ENCODE data around the gene PLIN5.
A peak's percentile ranks its signal among the peaks of the same experiment; 100 is the strongest.

PLIN5 gene

DNA sequence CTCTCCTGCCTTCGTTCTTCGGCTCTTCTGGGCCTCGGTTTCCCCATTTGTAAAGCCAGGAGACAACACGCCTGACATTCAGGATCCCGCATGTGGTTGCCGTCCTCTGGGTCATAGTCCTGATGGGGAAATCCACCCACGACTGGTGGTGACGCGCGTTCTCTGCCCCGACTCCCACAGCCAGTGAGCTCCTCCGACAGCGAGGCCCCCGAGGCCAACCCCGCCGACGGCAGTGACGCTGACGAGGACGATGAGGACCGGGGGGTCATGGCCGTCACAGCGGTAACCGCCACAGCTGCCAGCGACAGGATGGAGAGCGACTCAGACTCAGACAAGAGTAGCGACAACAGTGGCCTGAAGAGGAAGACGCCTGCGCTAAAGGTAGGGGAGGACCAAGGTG, 46.5 kb downstream of the PLIN5 start:
- Histone ChIP-seq H3K27ac (no peak overlapping the region), H3K9ac (no peak overlapping the region), H3K36me3 (peaks cover 70 to 94% (median 80%) of the 10 kb centered on the region in 11 experiments), H4K20me1 (peaks cover 0 to 11% (median 0%) of the 10 kb centered on the region in 11 experiments; a peak in 5 of 22 replicates), H3K4me3 (no peak overlapping the region), H3K27me3 (no peaks in the 10 kb centered on the region), H3K9me3 (replicated peaks in 1 of 11) (no peaks in the 10 kb centered on the region; a peak in 2 of 22 replicates), H3K4me2 (no peak overlapping the region), H3K4me1 (no peaks in the 10 kb centered on the region)
- TF ChIP-seq Cebpa-rat (IDR thresholded peaks at IDR 0.05), result no peak

DNA sequence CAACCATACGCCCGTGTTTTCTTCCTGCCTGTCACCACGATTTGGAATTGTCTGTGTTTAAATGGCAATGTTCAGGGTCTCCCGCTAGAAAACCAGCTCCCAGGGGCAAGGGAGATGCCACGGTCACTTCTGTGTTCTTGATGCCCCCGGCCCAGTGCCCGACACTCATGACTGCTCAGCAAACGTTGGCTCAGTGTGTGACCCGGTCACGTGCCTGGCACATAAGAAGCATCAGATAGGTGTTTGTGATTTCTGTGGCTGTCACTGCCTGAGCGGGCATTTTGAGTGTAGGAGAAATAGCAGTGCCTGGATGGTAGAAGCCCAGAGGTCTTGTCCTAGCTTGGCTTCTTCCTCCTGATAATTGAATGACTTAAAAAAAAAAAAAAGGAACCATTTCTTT, 47.5 kb downstream of the PLIN5 start:
- Histone ChIP-seq H3K4me1 (no peaks in the 10 kb centered on the region), H3K4me3 (no peak overlapping the region), H3K4me2 (no peak overlapping the region), H3K27me3 (no peaks in the 10 kb centered on the region), H3K9ac (no peak overlapping the region), H3K27ac (no peak overlapping the region), H4K20me1 (peaks cover 0 to 11% (median 0%) of the 10 kb centered on the region in 11 experiments; a peak in 5 of 22 replicates), H3K36me3 (peaks cover 70 to 94% (median 80%) of the 10 kb centered on the region in 11 experiments), H3K9me3 (replicated peaks in 1 of 11) (no peaks in the 10 kb centered on the region; a peak in 2 of 22 replicates)
- no peak for TF ChIP-seq Cebpa-rat (IDR thresholded peaks at IDR 0.05)

DNA sequence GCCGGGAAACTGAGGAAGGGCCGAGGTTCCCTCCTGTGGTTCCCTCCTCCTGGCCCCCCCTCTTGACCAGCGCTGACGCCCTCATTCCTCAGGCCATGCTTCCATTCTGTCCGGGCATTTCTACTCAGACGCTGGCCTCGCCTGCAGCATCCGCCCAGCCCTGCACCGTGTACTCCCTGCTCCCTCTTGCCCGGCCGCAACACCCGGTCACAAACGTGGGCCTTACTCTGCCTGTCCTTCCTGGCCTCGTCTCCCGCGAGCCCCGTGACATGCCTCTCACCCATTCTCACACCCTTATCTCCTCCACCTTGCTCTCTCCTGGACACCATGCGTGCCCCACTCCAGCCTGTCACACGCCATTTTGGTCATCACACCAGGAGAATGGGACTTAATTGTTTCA, 51.6 kb downstream of the PLIN5 start:
- Histone ChIP-seq H3K27me3 (no peaks in the 10 kb centered on the region), H3K9me3 (replicated peaks in 1 of 11) (no peaks in the 10 kb centered on the region), H3K4me1 (no peaks in the 10 kb centered on the region), H4K20me1 (peaks cover 0 to 19% (median 0%) of the 10 kb centered on the region in 11 experiments; a peak in 7 of 22 replicates), H3K36me3 (peaks cover 66 to 93% (median 76%) of the 10 kb centered on the region in 11 experiments), H3K4me3 (no peak overlapping the region), H3K9ac (no peak overlapping the region), H3K27ac (no peak overlapping the region), H3K4me2 (no peak overlapping the region)
- no peak for TF ChIP-seq Cebpa-rat (IDR thresholded peaks at IDR 0.05)

DNA sequence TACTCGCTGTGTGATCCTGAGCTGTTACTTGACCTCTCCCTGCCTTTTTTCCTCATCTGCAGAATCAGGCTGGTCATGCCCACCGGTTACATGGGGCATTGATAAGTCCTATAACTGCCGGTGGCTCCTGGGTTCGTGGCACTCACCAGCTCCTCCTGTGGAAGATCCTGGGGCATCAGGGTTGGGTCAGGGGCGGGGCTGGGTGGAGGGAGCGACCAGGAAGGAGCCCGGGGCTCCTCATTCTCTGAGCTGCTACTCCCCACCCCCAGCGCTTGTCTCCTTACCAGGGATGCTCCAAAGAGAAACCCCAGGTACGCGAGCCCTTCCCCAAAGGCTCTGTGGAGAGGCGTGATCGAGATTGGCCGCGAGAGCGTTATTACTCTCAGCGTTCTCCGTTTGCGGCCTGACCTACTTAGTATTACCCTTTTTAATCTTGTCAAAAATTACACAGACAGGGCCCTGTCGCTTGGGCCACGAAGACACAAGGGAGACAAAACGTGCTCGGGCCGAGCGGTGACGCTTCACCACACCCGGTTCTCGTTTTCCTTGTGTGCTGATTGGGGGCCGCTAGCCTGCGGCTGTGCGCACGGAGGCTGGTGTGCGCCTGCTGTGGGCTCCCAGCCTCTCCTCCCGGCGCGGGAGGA, 52.2 kb downstream of the PLIN5 start:
- Histone ChIP-seq H3K4me1 (no peaks in the 10 kb centered on the region), H3K9ac (no peak overlapping the region), H3K27me3 (no peaks in the 10 kb centered on the region), H4K20me1 (peaks cover 0 to 19% (median 0%) of the 10 kb centered on the region in 11 experiments; a peak in 7 of 22 replicates), H3K4me2 (no peak overlapping the region), H3K9me3 (replicated peaks in 1 of 11) (no peaks in the 10 kb centered on the region), H3K36me3 (peaks cover 66 to 93% (median 78%) of the 10 kb centered on the region in 11 experiments), H3K27ac (no peak overlapping the region), H3K4me3 (no peak overlapping the region)
- TF ChIP-seq Cebpa-rat (IDR thresholded peaks at IDR 0.05), result no peak

DNA sequence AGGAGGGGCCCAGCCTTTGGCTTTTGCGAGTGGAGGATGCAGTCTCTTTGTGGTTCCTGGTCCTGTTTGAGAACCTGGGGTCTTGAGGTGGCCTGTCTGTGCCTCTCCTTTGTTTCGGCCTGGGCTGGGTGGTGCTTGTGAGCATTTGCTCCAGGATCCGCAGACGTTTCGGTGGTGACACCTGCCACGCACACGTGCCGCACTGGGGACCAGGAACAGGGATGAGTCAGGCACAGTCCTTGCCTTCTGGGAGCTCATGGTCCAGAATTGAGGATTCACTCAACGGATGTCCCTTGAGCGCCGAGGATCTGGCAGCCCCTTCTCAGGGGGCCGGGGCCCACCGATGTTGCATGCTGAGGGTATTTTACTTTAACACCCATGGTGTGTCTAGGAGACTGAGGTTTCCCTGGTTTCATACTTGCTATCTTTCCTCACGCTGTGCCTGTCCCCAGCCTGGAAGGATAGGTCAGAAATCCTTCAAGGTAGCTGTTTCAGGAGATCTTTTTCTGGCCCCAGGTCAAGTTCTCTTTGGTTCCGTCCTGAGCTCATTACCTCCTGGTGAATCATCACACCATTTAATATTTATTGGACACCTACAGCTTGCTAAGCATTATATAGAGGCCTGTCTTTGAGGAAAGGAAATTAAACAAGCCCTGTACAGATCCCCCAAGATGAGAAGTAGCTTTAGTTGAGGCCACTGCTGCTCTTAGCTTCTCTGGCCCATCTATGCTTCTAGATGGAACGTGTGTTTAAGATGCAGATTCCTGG, 57.8 kb downstream of the PLIN5 start:
- no peak overlapping the region for H3K27ac ChIP-seq
- no peaks in the 10 kb centered on the region for H3K9me3 ChIP-seq (replicated peaks in 1 of 11)
- no peak overlapping the region for H3K9ac ChIP-seq
- peaks cover 0 to 38% (median 16%) of the 10 kb centered on the region in 11 experiments; a peak in 11 of 22 replicates for H4K20me1 ChIP-seq
- no peak overlapping the region for H3K4me2 ChIP-seq
- H3K27me3 ChIP-seq, result no peaks in the 10 kb centered on the region
- H3K4me3 ChIP-seq, result no peak overlapping the region
- no peak for TF ChIP-seq Cebpa-rat (IDR thresholded peaks at IDR 0.05)
- H3K36me3 ChIP-seq, result peaks cover 59 to 68% (median 65%) of the 10 kb centered on the region in 11 experiments
- peaks cover 21 to 26% (median 24%) of the 10 kb centered on the region in 10 experiments for H3K4me1 ChIP-seq

DNA sequence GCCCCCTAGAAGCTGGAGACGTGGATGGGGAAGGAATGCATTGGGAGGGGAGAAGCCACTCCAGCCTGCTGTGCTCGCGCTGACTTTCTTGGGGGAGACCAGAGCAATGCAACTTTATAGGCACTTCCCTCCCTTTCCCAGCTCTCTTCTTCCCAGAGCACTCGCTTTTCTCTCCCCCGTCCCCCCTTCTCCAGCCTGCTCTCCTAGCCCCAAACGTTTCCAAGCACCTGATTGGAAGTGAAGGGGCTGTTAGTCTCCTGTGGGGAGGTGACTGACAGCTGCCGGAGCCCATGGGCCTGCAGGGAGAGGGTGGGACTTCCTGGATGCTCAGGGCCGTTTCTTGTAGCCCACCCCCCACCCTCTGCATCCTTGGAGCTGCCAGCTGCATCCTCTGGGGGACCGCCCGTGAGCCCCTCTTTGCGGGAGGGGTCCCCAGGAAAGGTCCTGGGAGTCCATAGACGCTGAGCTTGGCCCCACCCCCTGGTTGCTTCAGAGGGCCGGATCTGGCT, 60.5 kb downstream of the PLIN5 start:
- TF ChIP-seq Cebpa-rat (IDR thresholded peaks at IDR 0.05), result no peak
- peak overlapping the region in 9 of 11 experiments; percentile 24 to 61 (median 46); a peak in 16 of 22 replicates for H3K27ac ChIP-seq
- H3K4me3 ChIP-seq, result peak overlapping the region; percentile 25 to 98 (median 95)
- no peaks in the 10 kb centered on the region for H3K27me3 ChIP-seq
- H3K9me3 ChIP-seq (replicated peaks in 1 of 11), result no peaks in the 10 kb centered on the region
- H4K20me1 ChIP-seq, result peaks cover 0 to 30% (median 16%) of the 10 kb centered on the region in 11 experiments; a peak in 11 of 22 replicates
- peak overlapping the region; percentile 59 to 96 (median 93); a peak in 21 of 22 replicates for H3K9ac ChIP-seq
- H3K4me2 ChIP-seq, result peak overlapping the region; percentile 97 to 99 (median 98)
- H3K4me1 ChIP-seq, result peaks cover 24 to 38% (median 35%) of the 10 kb centered on the region in 10 experiments
- peaks cover 41 to 48% (median 44%) of the 10 kb centered on the region in 11 experiments for H3K36me3 ChIP-seq

DNA sequence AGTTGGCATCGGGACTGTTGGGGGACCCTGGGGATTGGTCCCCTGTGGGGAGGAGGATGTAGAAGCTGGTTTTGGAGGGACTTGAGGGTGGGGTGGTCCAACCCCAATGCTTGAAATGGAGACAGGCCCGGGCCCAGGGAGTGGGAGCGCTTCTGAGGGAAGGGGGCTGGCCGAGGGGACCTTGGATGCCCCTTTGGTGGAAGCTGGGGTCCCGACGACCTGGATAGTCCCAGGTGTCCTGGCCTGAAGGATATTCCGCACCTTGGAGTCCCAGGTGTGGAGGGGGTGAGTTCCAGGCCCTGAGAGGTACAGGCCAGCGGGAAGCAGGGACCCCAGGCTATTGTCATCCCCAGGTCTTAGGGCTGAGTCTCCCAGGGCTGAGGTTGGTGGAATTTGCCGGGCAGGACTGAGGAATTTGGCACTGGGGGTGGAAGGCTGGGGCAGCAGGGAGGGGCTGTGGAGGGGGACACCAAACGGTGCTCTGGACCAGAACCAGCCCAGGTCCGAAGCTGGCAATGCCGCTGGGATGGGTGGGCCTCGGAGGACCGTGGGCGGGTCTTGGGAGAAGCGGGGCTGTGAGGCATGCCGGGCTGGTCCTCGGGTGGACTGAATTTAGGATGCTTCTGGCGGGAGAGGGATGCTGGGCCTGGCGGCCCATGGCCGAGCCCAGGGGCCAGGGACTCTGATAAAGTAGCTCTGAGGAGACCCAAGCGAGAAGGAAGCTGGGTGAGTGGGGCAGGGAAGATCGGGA, 61.1 kb downstream of the PLIN5 start:
- no peak for TF ChIP-seq Cebpa-rat (IDR thresholded peaks at IDR 0.05)
- H3K9ac ChIP-seq, result peak overlapping the region; percentile 59 to 96 (median 93)
- peak overlapping the region in 9 of 11 experiments; percentile 31 to 61 (median 46); a peak in 16 of 22 replicates for H3K27ac ChIP-seq
- no peaks in the 10 kb centered on the region for H3K27me3 ChIP-seq
- H3K4me1 ChIP-seq, result peaks cover 24 to 38% (median 35%) of the 10 kb centered on the region in 10 experiments
- no peaks in the 10 kb centered on the region for H3K9me3 ChIP-seq (replicated peaks in 1 of 11)
- peak overlapping the region; percentile 97 to 99 (median 98) for H3K4me2 ChIP-seq
- peak overlapping the region; percentile 28 to 98 (median 95) for H3K4me3 ChIP-seq
- H4K20me1 ChIP-seq, result peaks cover 0 to 30% (median 16%) of the 10 kb centered on the region in 11 experiments; a peak in 11 of 22 replicates
- H3K36me3 ChIP-seq, result peaks cover 34 to 42% (median 38%) of the 10 kb centered on the region in 11 experiments

DNA sequence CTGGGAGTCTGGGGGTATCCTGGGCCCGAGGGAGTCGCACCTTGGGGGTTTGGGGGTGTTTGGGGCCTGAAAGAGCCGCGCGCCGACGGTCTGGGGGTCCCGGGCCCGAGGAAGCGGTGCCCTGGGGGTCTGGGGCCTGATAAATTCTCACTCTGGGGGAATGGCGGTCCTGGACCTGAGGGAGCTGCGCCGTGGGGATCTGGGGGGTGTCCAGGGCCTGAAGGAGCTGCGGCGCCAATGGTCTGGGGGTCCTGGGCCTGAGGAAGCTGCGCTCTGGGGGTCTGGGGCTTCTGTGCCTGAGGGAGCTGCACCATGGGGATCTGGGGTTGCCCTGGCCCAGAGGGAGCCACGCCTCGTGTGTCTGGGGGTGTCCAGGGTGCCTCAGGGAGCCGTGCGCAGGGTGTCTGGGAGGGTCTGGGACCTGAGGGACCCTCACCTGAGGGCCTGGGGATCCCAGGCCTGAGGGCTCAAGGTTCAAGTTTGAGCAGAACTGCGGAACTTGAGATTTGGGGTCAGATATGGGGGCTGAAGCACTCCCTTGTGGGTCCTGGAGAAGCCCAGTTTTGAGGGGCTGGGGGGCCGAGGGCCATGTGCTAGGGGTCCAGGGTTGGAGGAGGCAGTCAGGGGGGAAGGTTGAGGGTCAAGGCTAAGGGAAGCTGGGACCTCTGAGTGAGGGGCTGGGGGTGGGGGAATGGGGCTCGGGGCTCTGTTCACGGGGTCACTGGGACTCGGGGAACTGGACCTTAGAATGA, 61.8 kb downstream of the PLIN5 start:
- H3K27ac ChIP-seq, result peak overlapping the region; percentile 68 to 84 (median 80)

More for the DNA sequence above, 61.8 kb downstream of the PLIN5 start:
- Histone ChIP-seq H3K4me2 (peak overlapping the region; percentile 97 to 99 (median 98)), H3K9ac (peak overlapping the region; percentile 88 to 97 (median 94)), H3K36me3 (peaks cover 27 to 34% (median 31%) of the 10 kb centered on the region in 11 experiments), H3K4me1 (peaks cover 24 to 38% (median 35%) of the 10 kb centered on the region in 10 experiments), H3K4me3 (peak overlapping the region; percentile 94 to 99 (median 97)), H3K9me3 (replicated peaks in 1 of 11) (no peaks in the 10 kb centered on the region), H4K20me1 (peaks cover 0 to 30% (median 16%) of the 10 kb centered on the region in 11 experiments; a peak in 11 of 22 replicates), H3K27me3 (no peaks in the 10 kb centered on the region)
- no peak for TF ChIP-seq Cebpa-rat (IDR thresholded peaks at IDR 0.05)

Data from BLaER1 treated with 17β-estradiol and CSF1 and Interleukin-3, amounts not matched to agents 10 nM and 100 nM (cell line).